GM21381 (cell line): ENCODE measurements around the gene PCDH12.

Experiments
- ATAC-seq: cut with Tn5 transposase; IDR thresholded peaks from one replicate; pipeline ENCODE4 v1.9.1; 2021; ENCODE audit warnings: mild to moderate bottlenecking, moderate library complexity; ENCODE audit not compliant: unreplicated experiment

The PCDH12 gene

DNA sequence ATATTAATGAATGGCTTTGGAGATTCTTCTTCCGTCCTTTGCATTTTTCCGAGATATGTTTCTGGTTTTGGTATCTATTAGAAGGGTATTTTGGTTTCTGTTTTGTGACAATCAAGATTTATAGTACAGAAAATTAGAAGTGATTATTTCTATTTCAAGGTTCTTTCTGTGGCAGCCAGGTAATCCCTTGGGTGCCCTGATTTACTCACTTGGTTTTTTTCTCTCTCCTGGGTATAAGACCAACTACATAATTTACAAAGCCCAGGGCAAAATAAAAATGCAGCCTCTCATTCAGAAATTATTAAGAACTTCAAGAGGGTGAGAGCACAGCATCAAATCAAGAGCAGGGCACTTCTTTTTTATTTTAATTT is 8.9 kb upstream of the PCDH12 start:
- no peak for ATAC-seq

DNA sequence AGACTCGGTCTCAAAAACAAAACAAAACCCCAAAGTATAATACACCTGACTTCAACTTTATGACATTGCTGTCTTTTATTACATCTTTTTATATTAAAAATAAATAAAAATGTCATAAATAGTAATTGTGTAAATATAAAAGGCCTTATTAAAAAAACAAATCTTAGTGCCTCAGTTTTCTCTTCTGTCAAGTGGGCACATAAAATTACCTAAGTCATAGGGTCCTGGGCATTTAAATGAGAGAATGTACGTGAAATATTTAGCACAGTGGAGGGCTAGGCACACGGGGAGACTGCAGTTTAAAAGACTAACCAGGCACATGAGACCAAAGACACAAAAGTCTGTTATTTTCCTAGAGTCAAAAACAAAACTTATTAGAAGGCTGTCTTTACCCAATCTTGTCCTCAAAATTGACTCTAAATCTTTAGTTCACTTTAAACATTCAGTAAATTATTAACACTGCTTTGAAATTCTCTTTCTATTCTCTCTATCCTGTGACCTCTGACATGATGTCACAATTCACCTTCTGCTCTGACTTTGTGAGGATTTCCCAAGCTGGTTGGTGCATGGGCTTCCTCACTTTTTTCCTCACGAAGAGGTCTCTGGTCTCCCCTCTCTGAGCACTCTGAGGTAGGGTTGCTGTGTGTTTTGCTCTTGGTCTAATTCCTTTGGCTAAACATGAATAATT is 8.4 kb upstream of the PCDH12 start:
- no peak for ATAC-seq

DNA sequence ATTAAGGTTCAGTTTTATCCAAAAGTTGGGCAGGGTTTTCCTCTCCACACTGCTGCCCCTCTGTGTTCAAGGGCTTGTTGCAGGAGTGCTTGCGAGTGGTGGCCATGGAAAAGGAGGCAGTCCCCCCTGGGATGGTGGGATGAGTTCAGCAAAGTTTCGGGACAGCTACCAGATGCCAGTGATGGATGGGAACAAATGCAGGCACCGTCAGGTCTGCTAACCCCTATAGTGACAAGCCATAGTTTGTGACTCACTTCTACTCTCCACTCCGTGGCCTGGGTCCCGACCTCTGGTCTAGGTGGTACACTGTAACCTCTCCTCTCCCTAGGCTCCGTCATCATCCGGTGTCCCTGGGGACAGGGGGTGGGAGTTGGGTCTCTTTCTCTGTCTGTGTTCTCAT is 7.1 kb upstream of the PCDH12 start:
- no peak for ATAC-seq

DNA sequence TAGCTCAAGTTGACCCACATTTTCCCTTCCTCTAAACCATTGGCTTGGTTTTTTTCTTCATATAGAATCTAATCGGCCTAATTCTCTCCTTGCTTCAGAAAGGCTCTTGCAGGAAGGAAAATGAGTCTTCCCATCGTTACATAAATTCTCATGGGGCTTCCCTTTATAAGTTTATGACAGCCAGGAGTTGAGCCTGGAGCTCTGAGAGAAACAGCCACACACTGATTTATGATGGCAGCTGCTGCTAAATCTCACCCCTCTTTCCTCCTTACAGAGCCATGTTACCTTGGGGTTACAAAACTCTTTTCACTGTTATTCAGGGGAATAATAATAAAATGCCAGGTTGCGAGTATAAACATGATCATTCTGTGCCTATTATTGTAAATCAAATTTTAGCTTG is 5.7 kb upstream of the PCDH12 start:
- no peak for ATAC-seq

- no peak for ATAC-seq
Observed at GRCh38 chr5:141961466-141961865, 3.5 kb upstream of the PCDH12 start.

- peak; percentile 91 for ATAC-seq
Observed at GRCh38 chr5:141960449-141961323, 2.7 kb upstream of the PCDH12 start.

DNA sequence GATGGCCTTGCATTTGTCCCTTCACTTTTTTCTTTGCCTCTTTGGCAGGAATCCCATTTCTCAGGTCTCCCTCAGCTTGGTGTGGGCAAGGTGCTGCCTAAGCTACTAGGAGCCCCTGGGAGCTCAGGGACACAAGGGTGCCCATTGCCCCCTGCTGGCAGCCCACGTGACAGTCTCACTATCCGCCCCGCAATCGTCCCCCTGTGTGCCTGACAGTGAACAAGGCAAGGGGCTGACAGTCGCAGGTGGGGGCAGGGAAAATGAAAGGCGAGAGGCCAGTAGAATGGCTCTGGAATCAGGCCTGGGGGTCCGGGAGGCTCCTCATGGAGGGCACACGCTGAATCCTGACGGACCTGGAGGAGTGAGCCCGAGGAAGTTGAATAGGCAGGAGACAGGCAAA is 2.0 kb upstream of the PCDH12 start:
- ATAC-seq: no peak

DNA sequence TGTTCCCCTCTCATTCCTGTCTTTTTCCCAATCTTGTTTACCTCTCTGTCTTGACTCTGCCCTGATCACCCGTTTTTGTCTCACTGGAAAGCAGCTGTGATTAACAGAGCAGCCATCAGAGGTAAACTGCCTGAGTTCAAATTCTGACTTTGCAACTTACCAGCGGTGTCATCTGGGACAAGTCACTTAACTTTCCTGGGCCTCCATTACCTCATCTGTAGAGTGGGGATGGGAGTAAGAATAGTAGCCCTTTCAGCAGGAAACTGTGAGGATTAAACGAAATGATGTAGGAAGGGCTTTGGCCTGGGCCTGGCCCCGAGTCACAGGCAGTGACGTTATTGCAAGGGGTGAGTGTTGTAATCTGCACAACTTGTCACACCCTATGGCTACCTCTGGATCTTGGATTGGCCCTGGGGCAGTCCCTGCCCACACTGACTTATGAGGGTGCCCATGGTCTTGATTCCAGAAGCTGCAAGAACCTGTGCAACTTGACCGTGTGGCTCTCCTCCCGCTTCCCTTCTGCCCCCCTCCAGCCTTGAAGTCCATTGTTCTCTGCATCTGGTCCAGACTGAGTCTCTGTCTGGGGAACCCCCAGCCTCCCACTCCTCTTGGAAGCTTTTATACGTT is 657 bp upstream of the PCDH12 start:
- ATAC-seq: no peak

- no peak for ATAC-seq
Observed at GRCh38 chr5:141957367-141957996, 520 bp downstream of the PCDH12 start.

GRCh38 chr5:141954194-141954593 is 3.8 kb downstream of the PCDH12 start:
- no peak for ATAC-seq

GRCh38 chr5:141952020-141952419 is 6.0 kb downstream of the PCDH12 start:
- ATAC-seq: no peak

- ATAC-seq: peak; percentile 64
Observed at GRCh38 chr5:141951332-141951781, 6.6 kb downstream of the PCDH12 start.

- ATAC-seq: no peak
Observed at GRCh38 chr5:141950207-141951005, 7.6 kb downstream of the PCDH12 start.

DNA sequence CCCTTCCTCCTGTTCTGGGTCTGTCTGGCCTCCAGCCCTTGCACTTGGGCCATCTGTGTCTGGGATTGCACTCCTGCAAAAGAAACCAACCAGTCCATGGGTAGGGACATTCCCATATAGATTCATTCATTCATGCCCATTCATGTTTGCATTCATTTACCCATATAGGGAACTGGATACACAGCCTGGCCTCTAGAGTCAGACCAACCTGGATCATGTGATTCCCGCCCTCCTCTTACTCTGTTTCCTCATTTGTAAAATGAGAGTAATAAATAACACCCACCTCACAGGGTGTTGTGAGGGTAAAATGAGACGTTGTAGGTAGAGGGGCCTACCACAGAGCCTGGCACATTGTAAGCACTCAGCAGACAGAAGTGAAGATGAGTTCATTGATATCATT is 8.5 kb downstream of the PCDH12 start:
- ATAC-seq: no peak

- no peak for ATAC-seq
Observed at GRCh38 chr5:141948812-141949211, 9.2 kb downstream of the PCDH12 start.

GRCh38 chr5:141947316-141947715 is 10.7 kb downstream of the PCDH12 start:
- no peak for ATAC-seq

GRCh38 chr5:141945511-141946051 is 12.4 kb downstream of the PCDH12 start:
- no peak for ATAC-seq

- ATAC-seq: no peak
Observed at GRCh38 chr5:141944076-141944475, 13.9 kb downstream of the PCDH12 start.

- no peak for ATAC-seq
Observed at GRCh38 chr5:141942185-141942857, 15.7 kb downstream of the PCDH12 start.

DNA sequence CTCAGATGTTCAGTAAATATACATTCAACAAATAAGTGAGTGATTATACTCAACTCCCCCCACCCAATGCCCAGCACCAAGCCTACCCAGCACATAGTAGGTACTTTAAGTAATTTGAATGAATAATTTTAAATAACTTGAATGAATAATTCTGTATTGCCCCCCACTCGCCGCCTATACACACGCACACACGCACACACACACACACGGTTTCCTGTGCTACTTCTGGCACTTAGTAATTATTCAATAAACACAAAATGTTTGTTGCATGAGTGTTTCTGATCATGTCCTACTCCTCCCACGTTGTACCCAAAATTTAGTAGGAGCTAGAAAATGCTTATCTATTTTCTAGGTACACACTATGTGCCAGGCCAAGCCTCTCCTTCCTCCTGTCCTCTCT is 16.2 kb downstream of the PCDH12 start:
- no peak for ATAC-seq
